HG03354 (cell line): ENCODE data around the gene PRC1.
A peak's percentile ranks its signal among the peaks of the same experiment; 100 is the strongest.
"Not testable (repeated sequence)": the region's sequence is repeated elsewhere in the genome, so short reads cannot be mapped to it uniquely, and the experiment has no call there.

Experiments
- ATAC-seq: cut with Tn5 transposase; IDR thresholded peaks from one replicate; pipeline ENCODE4 v1.9.1; 2021; ENCODE audit warnings: mild to moderate bottlenecking; ENCODE audit not compliant: unreplicated experiment, poor library complexity, severe bottlenecking

Gene PRC1

DNA sequence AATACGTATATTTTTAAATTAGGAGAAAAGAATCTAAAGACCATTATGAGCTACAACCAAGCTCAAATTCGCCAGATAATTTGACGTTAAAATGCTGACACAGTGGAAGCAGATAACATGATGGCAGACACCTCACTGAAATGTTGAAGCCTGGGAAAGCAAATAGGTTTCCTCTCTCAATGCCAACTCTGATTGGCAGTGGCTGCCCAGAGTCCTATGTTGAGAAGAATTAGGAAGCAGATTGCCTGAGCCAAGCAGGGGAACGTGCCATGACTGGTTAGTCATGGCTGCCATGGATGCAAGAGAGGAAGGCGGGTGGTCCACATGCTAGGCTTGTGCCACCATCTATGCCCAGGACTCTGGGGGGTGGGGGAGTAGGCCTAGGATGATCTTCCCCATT is 56.1 kb downstream of the PRC1 start:
- ATAC-seq, result no peak

- ATAC-seq, result no peak
These were observed 57.5 kb downstream of the PRC1 start for GRCh38 chr15:90936823-90937222.

DNA sequence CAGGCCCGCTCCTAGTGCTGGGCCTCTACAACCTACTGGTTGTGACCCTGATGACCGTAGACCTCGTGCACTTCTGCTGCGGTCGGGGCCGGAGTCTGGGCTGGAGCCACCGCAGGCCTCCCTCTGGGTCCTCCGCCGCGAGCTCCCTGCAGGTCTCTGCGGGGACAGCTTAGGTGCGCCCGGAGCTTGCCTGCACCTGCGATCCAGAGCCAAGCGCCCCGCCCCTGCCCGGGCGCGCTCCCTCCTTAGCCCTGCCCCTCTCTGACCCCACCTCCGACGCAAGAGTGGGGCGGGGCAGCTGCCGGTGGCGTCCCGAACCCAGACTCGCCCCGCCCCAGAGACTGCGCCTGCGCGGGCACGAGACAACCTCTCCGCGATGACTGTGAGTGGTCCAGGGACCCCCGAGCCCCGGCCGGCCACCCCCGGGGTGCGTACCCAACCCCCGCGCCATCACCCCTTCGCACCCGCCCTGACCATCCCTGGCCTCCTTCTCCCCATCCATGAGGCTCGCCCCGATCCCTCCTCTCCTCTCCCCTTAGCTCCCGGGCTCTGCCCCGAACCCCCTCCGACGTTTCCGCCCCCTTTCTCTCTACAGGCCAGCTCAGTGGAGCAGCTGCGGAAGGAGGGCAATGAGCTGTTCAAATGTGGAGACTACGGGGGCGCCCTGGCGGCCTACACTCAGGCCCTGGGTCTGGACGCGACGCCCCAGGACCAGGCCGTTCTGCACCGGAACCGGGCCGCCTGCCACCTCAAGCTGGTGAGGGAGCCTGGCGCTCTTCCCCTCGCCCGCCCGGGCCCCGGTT is 59.2 kb downstream of the PRC1 start, which contains the start of gene UNC45A:
UNC45A (plus strand) TSS at position 337 of the 803 bp plus-strand sequence; CDS start at position 377, 40 bp downstream.
- ATAC-seq, result peak; percentile 65

- ATAC-seq, result peak; percentile 45
These were observed 59.9 kb downstream of the PRC1 start for GRCh38 chr15:90934256-90934948.

DNA sequence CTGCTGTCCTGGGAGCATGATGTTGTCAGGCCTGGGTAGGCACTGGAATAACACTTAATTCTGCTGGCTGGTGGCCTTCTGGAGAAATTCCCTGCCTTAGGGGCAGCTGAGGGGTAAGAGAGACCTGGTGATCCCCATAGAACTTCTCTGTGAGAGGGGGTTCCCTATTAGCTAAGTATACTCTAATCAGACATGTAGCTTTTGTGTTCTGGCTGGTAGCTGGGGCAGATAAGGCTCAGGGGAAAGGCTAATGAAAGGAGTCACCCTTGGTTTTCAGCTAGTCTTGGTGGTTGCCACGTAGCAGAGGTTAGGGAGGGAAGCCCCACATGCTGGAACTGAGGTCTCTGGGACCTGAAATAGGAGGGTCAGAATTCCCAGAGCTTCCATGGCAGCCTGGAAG is 61.0 kb downstream of the PRC1 start:
- no peak for ATAC-seq

- ATAC-seq, result no peak
These were observed 61.7 kb downstream of the PRC1 start for GRCh38 chr15:90932660-90932991.

DNA sequence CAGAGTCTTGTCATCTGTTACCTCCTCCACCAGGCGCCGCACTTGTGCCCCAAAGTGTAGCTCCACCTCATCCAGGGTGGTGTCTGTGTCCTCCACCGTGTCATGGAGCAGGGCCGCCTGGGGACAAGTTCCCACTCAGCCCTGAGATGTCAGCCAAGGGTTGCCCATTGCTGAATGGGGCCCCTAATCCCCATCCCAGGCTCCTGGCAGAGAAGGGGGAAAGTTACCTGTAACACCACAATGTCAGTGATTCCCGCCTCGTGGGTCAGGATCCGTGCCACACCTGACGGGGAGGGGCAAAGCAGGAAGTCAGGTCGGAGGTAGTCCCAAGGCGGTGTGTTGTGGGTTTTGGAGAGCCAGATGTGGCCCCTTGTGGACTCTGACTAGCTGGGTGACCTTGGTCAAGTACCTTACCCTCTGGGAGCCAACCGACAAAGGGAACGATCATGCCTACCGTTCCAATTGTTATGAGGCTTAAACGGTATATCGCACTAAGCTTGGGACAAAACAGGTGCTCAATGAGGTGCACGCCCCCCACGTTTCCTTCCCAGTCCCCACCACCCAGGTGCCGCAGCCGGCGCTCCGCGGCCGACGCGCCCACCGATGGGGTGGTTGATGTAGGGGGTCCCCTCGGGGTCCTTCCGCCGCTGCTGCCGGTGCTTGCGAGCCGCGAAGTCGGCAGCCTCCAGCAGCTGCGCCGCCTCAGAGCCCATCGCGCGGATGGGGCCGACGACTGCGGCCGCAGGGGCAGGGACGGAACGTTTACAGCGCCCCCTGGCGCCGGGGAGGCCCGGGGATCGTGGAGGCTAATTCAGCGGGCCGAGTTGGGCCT is 62.3 kb downstream of the PRC1 start, which contains the start of gene HDDC3:
HDDC3 (minus strand) TSS at position 722 of the 832 bp plus-strand sequence; CDS start at position 713, 9 bp downstream.
- peak; percentile 51 for ATAC-seq

DNA sequence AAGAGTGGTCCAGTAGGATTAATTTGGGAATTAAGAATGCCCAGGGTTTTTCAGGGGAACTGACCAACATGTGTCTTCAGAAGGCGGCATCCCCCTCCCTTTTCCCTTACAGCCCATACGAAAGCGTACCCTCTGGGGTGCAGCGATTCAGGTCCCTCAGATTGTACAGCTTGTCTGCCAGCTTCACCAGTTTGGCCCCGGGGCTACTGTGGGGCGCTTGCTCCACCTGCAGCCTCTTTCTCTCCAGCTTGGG is 62.8 kb downstream of the PRC1 start:
- ATAC-seq, result no peak

- ATAC-seq, result no peak
These were observed 63.3 kb downstream of the PRC1 start for GRCh38 chr15:90930861-90931574.

DNA sequence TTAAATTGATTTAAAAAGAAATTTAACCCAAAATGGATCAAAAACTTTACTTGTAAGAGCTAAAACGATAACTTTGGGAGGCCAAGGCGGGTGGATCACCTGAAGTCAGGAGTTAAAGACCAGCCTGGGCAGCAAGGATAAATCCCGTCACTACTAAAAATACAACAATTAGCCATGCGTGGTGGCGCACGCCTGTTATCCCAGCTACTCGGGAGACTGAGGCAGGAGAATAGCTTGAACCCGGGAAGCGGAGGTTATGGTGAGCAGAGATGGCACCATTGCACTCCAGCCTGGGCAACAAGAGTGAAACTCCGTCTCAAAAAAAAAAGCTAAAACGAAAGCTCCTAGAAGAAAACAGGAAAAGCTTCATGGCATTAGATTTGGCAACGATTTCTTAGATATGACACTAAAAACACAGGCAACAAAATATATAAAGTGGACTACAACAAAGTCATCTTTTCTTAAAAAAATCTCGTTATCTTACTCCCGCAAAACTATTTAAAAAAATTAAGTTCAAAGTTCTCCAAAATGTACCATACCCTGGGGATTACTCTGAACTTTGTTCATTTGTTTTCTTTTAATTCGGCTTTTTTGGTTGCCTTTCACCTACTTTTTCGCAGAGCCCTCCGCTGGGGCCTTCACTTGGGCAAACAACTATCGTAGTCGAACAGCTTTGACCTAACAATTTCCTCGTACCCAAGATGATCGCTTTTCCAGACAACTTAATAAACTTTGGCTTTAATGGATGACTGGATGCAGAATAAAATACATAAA is 64.9 kb downstream of the PRC1 start:
- no peak for ATAC-seq

DNA sequence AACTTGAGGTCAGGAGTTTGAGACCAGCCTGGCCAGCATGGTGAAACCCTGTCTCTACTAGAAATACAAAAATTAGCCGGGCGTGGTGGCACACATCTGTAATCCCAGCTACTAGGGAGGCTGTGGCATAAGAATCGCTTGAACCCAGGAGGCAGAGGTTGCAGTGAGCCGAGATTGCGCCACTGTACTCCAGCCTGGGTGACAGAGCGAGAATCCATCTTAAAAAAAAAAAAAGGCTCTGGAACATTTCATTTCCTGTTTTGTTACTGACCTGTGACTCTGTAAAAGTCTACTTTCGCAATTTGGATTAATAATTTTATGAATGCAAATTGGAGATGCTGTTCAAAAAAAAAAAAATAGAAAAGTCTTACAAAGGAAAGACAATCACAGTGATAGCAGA is 66.2 kb downstream of the PRC1 start:
- not testable (repeated sequence) for ATAC-seq

DNA sequence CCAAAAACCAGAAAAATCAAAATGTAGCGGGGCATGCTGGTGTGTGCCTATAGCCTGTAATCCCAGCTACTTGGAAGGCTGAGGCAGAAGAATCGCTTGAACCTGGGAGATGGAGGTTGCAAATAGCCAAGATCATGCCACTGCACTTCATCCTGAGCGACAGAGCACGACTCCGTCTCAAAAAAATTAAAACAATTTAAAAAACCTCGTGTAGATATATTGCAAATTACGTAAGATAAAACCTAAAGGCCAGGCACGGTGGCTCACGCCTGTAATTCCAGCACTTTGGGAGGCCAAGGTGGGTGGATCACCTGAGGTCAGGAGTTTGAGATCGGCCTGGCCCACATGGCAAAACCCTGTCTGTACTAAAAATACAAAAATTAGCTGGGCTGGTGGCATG is 67.6 kb downstream of the PRC1 start:
- ATAC-seq, result not testable (repeated sequence)

- peak; percentile 63 for ATAC-seq
These were observed 70.0 kb downstream of the PRC1 start for GRCh38 chr15:90924375-90924774.

DNA sequence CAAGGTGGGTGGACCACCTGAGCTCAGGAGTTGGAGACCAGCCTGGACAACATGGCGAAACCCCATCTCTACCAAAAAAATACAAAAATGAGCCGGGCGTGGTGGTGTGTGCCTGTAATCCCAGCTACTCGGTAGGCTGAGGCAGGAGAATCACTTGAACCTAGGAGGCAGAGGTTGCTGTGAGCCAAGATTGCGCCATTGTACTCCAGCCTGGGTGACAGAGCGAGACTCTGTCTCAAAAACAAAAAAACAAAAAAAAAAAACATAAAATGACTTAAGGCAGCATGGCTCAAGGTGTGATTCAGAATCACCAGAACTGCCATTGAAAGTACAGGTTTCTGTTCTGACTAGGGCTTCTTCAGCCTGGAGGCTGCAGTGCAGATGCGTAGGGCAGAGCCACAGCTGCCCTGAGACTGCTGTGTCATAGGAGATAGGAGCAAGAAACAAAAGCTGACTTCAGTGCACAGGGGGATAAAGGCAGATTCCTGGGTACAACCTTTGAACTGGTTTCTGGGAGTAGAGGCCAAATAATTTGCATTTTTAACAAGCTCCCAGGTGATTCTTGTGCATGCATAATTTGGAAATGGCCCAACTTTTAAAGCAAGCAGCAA is 71.5 kb downstream of the PRC1 start:
- ATAC-seq, result peak; percentile 83

GRCh38 chr15:90921887-90922286 is 72.4 kb downstream of the PRC1 start:
- no peak for ATAC-seq

DNA sequence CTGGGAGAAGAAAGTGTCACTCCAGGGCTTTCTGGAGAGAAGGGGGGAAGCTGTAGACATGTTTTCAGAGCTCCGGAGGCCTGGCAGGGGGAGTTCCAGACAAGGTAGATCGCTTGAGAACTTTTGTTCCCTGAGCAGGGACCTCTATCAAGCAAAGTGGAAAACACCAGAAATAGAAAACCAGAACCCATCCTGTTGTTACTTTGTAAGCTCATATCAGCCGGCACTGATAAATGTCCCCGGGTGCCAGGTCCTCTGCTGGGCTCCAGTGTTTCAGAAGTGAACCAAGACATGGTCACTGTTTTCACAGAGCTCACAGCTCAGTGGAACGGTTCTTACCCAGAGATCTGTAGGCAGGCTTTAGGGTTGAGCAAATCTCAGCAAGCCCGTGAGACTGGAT is 75.5 kb downstream of the PRC1 start:
- no peak for ATAC-seq

DNA sequence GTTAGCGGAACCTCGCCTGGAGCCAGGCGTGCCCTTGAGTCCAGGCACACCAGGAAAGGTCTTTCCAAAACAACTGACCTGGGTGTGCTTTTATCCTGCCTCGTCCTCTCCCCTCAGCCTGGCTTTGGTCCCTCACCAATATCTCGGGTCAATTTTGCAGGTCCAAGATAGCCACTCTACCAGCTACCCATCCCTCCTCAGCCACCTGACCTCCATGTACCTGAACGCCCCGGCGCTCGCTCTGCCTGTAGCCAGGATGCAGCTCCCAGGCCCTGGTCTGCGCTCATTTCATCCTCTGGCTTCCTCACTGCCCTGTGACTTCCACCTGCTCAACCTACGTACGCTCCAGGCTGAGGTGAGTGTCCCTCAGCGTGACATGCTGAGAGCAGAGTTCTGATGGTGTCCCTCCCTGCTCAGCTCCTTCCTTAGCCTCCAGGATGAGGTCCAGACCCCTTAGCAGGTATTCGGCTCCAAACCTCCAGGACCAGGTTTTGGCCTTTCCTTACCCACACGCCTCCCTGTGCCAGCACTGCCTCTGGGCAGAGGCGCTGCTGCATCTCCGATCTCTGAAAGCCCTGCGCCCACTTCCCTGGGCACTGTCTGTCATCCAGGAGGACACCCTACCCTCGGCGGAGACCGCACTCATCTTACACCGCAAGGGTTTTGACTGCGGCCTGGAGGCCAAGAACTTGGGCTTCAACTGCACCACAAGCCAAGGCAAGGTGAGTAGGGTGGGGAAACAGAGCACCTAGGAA is 76.1 kb downstream of the PRC1 start:
- no peak for ATAC-seq

DNA sequence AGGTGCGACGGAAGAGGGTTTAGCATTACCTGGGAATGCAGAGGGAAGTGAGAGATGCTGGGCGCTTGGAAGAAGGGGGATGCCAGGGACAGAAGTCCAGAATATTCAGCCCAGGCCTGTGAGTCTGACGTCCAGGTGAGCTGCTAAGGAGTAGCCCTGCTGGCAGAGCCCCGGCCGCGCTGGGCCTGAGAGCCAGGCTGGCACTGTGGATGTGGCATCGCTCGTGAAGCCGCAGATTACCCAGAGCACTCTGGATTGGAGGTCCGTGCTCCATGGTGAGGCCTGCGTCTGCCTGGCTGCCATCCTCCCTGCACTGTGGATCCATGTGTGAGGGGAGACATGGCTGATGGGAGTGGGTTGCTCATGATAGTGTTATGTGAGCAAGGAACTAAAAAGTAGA is 76.8 kb downstream of the PRC1 start:
- ATAC-seq, result no peak
